Glutamatergic neuron (in vitro differentiated cells): ENCODE measurements around the gene ZFAND4. TPM values are rescaled to one million over a fixed set of nuclear protein-coding genes. Genes with fewer than 3 reads are reported as not detected.
"Not testable (repeated sequence)": the region's sequence is repeated elsewhere in the genome, so short reads cannot be mapped to it uniquely, and the experiment has no call there.

ENCODE experiments used
- DNase-seq: peaks from one replicate; pipeline ENCODE4 v3.0.0; 2022
- H3K27ac Mint-ChIP-seq: one replicate; pipeline ENCODE4 v1.8.0; 2020; ENCODE audit warnings: mild to moderate bottlenecking, mixed read lengths, inconsistent platforms; ENCODE audit not compliant: unreplicated experiment
- H3K27me3 Mint-ChIP-seq: one replicate; pipeline ENCODE4 v1.8.0; 2020; ENCODE audit warnings: mild to moderate bottlenecking, moderate library complexity, mixed read lengths, inconsistent platforms; ENCODE audit not compliant: unreplicated experiment
- H3K36me3 Mint-ChIP-seq: one replicate; pipeline ENCODE4 v1.8.0; 2020; ENCODE audit warnings: mild to moderate bottlenecking, mixed read lengths, inconsistent platforms; ENCODE audit not compliant: unreplicated experiment
- H3K4me1 Mint-ChIP-seq: one replicate; pipeline ENCODE4 v1.8.0; 2020; ENCODE audit warnings: mild to moderate bottlenecking, low read depth, mixed read lengths, inconsistent platforms; ENCODE audit not compliant: unreplicated experiment
- H3K4me3 Mint-ChIP-seq: one replicate; pipeline ENCODE4 v1.8.0; 2020; ENCODE audit warnings: mild to moderate bottlenecking, mixed read lengths, inconsistent platforms; ENCODE audit not compliant: unreplicated experiment
- H3K9me3 Mint-ChIP-seq: one replicate; pipeline ENCODE4 v1.8.0; 2020; ENCODE audit warnings: mild to moderate bottlenecking, moderate library complexity, mixed read lengths, inconsistent platforms; ENCODE audit not compliant: unreplicated experiment
- CTCF ChIP-seq: fragments of 200-600 bp; sonication (generic); IDR thresholded peaks from one replicate; pipeline ENCODE4 v1.5.0; 2021; ENCODE audit not compliant: partially characterized antibody, unreplicated experiment
- total RNA-seq: library from RNA; stranded (reverse); fragmentation: NEBNext Ultra II Directional; extraction: Animal tissue kit (Norgen Biotek cat#: 25700); gene quantifications from one replicate; pipeline ENCODE4 v1.2.1, GENCODE V29; 2021; ENCODE audit not compliant: unreplicated experiment

Gene ZFAND4
- total RNA-seq, 1 donor from 2014 or later = 33.0 TPM

- DNase-seq = no peak
- peak overlapping the region; percentile 84 for H3K4me3 Mint-ChIP-seq
- H3K9me3 Mint-ChIP-seq = peaks cover 13% of the 10 kb centered on the region
- H3K36me3 Mint-ChIP-seq = no peaks in the 10 kb centered on the region
- H3K27ac Mint-ChIP-seq = peak overlapping the region; percentile 76
- H3K4me1 Mint-ChIP-seq = peaks cover 10% of the 10 kb centered on the region
- H3K27me3 Mint-ChIP-seq = peaks cover 5% of the 10 kb centered on the region
- no peak for TF ChIP-seq CTCF
Measured at GRCh38 chr10:45673074-45673648, 589 bp upstream of the ZFAND4 start.

DNA sequence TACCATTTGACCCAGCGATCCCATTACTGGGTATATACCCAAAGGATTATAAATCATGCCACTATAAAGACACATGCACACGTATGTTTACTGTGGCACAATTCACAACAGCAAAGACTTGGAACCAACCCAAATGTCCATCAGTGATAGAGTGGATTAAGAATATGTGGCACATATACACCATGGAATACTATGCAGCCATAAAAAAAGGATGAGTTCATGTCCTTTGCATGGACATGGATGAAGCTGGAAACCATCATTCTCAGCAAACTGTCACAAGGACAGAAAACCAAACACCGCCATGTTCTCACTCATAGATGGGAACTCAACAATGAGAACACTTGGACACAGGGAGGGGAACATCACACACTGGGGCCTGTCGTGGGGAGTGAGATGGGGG is 1.3 kb downstream of the ZFAND4 start:
- peaks cover 13% of the 10 kb centered on the region for H3K9me3 Mint-ChIP-seq
- not testable (repeated sequence) for H3K27ac Mint-ChIP-seq, H3K27me3 Mint-ChIP-seq, DNase-seq, H3K36me3 Mint-ChIP-seq
- peaks cover 10% of the 10 kb centered on the region for H3K4me1 Mint-ChIP-seq
- H3K4me3 Mint-ChIP-seq = peak overlapping the region; percentile 87

- H3K36me3 Mint-ChIP-seq, H3K27ac Mint-ChIP-seq: not testable (repeated sequence)
Measured at GRCh38 chr10:45669897-45670296, 2.7 kb downstream of the ZFAND4 start.

GRCh38 chr10:45660876-45661411 is 11.6 kb downstream of the ZFAND4 start:
- Mint-ChIP-seq H3K4me1 (no peaks in the 10 kb centered on the region), H3K4me3 (no peak overlapping the region), H3K9me3 (no peaks in the 10 kb centered on the region), H3K27ac (no peak overlapping the region), H3K36me3 (no peaks in the 10 kb centered on the region), H3K27me3 (no peaks in the 10 kb centered on the region)
- no peak for TF ChIP-seq CTCF
- no peak for DNase-seq

More at GRCh38 chr10:45669897-45670296, 2.7 kb downstream of the ZFAND4 start:
- peak overlapping the region; percentile 51 for H3K4me3 Mint-ChIP-seq
- not testable (repeated sequence) for H3K27me3 Mint-ChIP-seq, DNase-seq
- H3K4me1 Mint-ChIP-seq = peaks cover 10% of the 10 kb centered on the region
- peaks cover 13% of the 10 kb centered on the region for H3K9me3 Mint-ChIP-seq

- H3K9me3 Mint-ChIP-seq = no peaks in the 10 kb centered on the region
- H3K4me1 Mint-ChIP-seq = peaks cover 2% of the 10 kb centered on the region
- no peak overlapping the region for H3K4me3 Mint-ChIP-seq
- no peaks in the 10 kb centered on the region for H3K27me3 Mint-ChIP-seq
- H3K36me3 Mint-ChIP-seq = no peaks in the 10 kb centered on the region
- H3K27ac Mint-ChIP-seq = no peak overlapping the region
- no peak for DNase-seq
- TF ChIP-seq CTCF = no peak
Measured at GRCh38 chr10:45657033-45657926, 15.3 kb downstream of the ZFAND4 start.

- Mint-ChIP-seq H3K4me1 (peaks cover 3% of the 10 kb centered on the region), H3K4me3 (no peak overlapping the region), H3K27ac (no peak overlapping the region), H3K36me3 (no peaks in the 10 kb centered on the region), H3K27me3 (no peaks in the 10 kb centered on the region), H3K9me3 (no peaks in the 10 kb centered on the region)
- no peak for DNase-seq
- TF ChIP-seq CTCF = no peak
Measured at GRCh38 chr10:45655219-45655618, 17.4 kb downstream of the ZFAND4 start.

DNA sequence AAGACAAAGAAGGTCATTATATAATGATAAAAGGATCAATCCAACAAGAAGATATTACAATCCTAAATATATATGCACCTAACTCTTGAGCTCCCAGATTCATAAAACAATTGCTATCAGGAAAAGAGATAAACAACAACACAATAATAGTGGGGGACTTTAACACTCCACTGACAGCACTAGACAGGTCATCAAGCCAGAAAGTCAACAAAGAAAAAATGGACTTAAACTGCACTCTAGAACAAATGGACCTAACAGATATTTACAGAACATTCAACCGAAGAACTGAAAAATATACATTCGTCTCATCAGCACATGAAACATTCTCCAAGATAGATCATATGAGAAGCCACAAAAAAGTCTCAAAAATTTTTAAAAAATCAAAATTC is 17.8 kb downstream of the ZFAND4 start:
- H3K36me3 Mint-ChIP-seq, H3K4me1 Mint-ChIP-seq, H3K27me3 Mint-ChIP-seq, H3K4me3 Mint-ChIP-seq, H3K9me3 Mint-ChIP-seq, DNase-seq: not testable (repeated sequence)
- peak overlapping the region; percentile 10 for H3K27ac Mint-ChIP-seq
